HCT116 (cell line): Measurements from ENCODE around the gene RNF8.

Experiments used
- ATF3 ChIP-seq: IDR thresholded peaks from 2 replicates; pipeline ENCODE4 v1.6.1; 2012
- EZH2phosphoT487 ChIP-seq: fragments of 200-600 bp; IDR thresholded peaks from 2 replicates; pipeline ENCODE4 v1.6.1; 2018; ENCODE audit warnings: antibody characterized with exemption, borderline replicate concordance
- JUND ChIP-seq: IDR thresholded peaks from 2 replicates; pipeline ENCODE4 v1.6.1; 2012
- POLR2A ChIP-seq: IDR thresholded peaks from 2 replicates; pipeline ENCODE4 v1.7.0; 2011; ENCODE audit warnings: borderline replicate concordance; ENCODE audit not compliant: insufficient read depth, insufficient read length; ENCODE audit errors: extremely low read depth
- POLR2AphosphoS5 ChIP-seq: IDR thresholded peaks from 2 replicates; pipeline ENCODE4 v1.6.1; 2011; ENCODE audit warnings: mild to moderate bottlenecking, low read depth, low read length, moderate library complexity
- RAD21 ChIP-seq: IDR thresholded peaks from 2 replicates; pipeline ENCODE4 v1.6.1; 2012; ENCODE audit warnings: low read depth, mild to moderate bottlenecking
- REST ChIP-seq: IDR thresholded peaks from 2 replicates; pipeline ENCODE4 v1.6.1; 2012; ENCODE audit warnings: low read depth
- SRF ChIP-seq: IDR thresholded peaks from 2 replicates; pipeline ENCODE4 v1.6.1; 2012; ENCODE audit warnings: low read depth
- TCF7L2 ChIP-seq: IDR thresholded peaks from 2 replicates; pipeline ENCODE4 v1.7.0; 2011; ENCODE audit warnings: borderline replicate concordance, inconsistent platforms; ENCODE audit not compliant: insufficient read depth, insufficient read length; ENCODE audit errors: extremely low read depth
- TF ChIP-seq, protein P1 (sequence below), 3 experiments: fragments of 200-600 bp in 1 of 3; sonication (generic) in 1 of 3; IDR thresholded peaks in 2 of 3; conservative IDR thresholded peaks in 1 of 3; 2 replicates each; pipeline ENCODE4 v1.5.1; 2012 to 2017; ENCODE audit warnings: low read depth in 2 of 3, low read length in 2 of 3, antibody characterized with exemption in 1 of 3, borderline replicate concordance in 1 of 3, control low read depth in 1 of 3, mild to moderate bottlenecking in 1 of 3, mixed read lengths in 1 of 3, mixed run types in 1 of 3, moderate library complexity in 1 of 3; ENCODE audit not compliant: insufficient read depth in 1 of 3

DNA sequence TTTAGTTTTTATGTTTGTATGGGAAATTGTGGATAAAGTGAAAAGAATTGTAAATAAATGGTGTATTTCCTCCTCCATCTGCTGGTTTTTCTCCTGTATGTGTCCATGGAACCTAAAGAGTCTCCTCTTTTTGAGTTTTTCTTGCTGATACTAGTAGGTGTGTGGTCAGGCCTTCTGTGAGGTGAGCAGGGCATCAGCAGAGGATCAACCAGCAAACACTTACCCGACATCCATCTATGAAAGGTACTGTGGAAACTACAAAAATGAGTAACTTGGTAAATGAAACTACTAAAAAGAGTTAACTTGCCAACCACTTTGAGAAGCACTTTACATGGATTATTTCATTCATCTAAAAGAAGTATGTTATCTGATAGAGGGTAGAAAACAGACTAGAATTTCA is 20.9 kb upstream of the RNF8 start:
- TF ChIP-seq REST (no peak), POLR2AphosphoS5 (no peak), POLR2A (no peak), RAD21 (no peak), TCF7L2 (no peak), ATF3 (no peak), SRF (no peak), EZH2phosphoT487 (no peak), JUND (no peak)
- TF ChIP-seq, protein P1, sequence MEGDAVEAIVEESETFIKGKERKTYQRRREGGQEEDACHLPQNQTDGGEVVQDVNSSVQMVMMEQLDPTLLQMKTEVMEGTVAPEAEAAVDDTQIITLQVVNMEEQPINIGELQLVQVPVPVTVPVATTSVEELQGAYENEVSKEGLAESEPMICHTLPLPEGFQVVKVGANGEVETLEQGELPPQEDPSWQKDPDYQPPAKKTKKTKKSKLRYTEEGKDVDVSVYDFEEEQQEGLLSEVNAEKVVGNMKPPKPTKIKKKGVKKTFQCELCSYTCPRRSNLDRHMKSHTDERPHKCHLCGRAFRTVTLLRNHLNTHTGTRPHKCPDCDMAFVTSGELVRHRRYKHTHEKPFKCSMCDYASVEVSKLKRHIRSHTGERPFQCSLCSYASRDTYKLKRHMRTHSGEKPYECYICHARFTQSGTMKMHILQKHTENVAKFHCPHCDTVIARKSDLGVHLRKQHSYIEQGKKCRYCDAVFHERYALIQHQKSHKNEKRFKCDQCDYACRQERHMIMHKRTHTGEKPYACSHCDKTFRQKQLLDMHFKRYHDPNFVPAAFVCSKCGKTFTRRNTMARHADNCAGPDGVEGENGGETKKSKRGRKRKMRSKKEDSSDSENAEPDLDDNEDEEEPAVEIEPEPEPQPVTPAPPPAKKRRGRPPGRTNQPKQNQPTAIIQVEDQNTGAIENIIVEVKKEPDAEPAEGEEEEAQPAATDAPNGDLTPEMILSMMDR (IDR thresholded peaks at IDR 0.05 in 2 of 3, conservative IDR thresholded peaks at IDR 0.05 in 1 of 3; ENCODE audit: borderline replicate concordance in 1 of 3, insufficient read depth in 1 of 3, low read depth in 2 of 3, low read length in 2 of 3) = no peak
